ENCODE results near the gene GPR160. TPM values are rescaled to one million over a fixed set of nuclear protein-coding genes. Genes with fewer than 3 reads are reported as not detected.

The GPR160 gene
- total RNA-seq, 1 donor from 2014 or later: 1.4 TPM

DNA sequence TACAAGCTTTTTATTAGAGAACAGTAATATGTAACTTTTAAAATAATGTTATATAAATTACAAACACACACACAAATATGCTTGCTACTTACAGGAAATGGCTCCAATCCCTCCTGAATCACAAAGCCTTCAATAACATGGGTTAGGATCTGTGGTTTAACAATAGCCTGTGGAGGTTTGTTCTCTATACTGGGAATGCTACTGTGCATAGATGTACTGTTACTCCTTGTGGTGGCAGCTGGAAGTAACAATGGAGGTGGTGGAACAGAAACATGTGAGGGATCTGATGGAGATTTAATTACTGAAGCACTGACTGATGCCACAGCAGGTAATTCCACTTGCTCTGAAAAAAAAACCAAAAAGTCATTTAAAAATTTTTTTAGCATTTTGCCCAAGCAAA, 79.3 kb downstream of the GPR160 start:
- Mint-ChIP-seq H3K9me3 (ENCODE audit: unreplicated experiment) (no peaks in the 10 kb centered on the region), H3K36me3 (ENCODE audit: low read depth, unreplicated experiment) (peaks cover 3% of the 10 kb centered on the region), H3K4me1 (ENCODE audit: low read depth, unreplicated experiment) (no peaks in the 10 kb centered on the region), H3K27me3 (ENCODE audit: low read depth, unreplicated experiment) (no peaks in the 10 kb centered on the region), H3K27ac (ENCODE audit: unreplicated experiment) (no peak overlapping the region), H3K4me3 (ENCODE audit: unreplicated experiment) (no peak overlapping the region)
- Histone ChIP-seq H3K9me3 (ENCODE audit: insufficient read depth, low read depth, low read length) (no peaks in the 10 kb centered on the region), H4K20me1 (ENCODE audit: insufficient read depth, low read length) (no peaks in the 10 kb centered on the region), H3K9ac (ENCODE audit: low read length) (no peak overlapping the region), H3K4me1 (ENCODE audit: insufficient read depth, low read length) (no peaks in the 10 kb centered on the region), H3K36me3 (ENCODE audit: insufficient read depth, low read length) (peaks cover 40% of the 10 kb centered on the region), H3K79me2 (ENCODE audit: insufficient read depth, low read length) (no peaks in the 10 kb centered on the region), H3K27me3 (ENCODE audit: insufficient read depth, low read length) (no peaks in the 10 kb centered on the region), H2AFZ (ENCODE audit: low read depth, low read length) (no peak overlapping the region), H3K4me3 (ENCODE audit: insufficient read depth, low read depth, low read length) (no peak overlapping the region), H3K4me2 (ENCODE audit: low read length) (no peak overlapping the region), H3K27ac (ENCODE audit: low read depth, low read length) (no peak overlapping the region)
- DNase-seq (ENCODE audit: low read depth): no peak
- no peak for TF ChIP-seq EZH2 (IDR thresholded peaks at IDR 0.05; ENCODE audit: insufficient read depth, low read length)
- TF ChIP-seq, protein P1, sequence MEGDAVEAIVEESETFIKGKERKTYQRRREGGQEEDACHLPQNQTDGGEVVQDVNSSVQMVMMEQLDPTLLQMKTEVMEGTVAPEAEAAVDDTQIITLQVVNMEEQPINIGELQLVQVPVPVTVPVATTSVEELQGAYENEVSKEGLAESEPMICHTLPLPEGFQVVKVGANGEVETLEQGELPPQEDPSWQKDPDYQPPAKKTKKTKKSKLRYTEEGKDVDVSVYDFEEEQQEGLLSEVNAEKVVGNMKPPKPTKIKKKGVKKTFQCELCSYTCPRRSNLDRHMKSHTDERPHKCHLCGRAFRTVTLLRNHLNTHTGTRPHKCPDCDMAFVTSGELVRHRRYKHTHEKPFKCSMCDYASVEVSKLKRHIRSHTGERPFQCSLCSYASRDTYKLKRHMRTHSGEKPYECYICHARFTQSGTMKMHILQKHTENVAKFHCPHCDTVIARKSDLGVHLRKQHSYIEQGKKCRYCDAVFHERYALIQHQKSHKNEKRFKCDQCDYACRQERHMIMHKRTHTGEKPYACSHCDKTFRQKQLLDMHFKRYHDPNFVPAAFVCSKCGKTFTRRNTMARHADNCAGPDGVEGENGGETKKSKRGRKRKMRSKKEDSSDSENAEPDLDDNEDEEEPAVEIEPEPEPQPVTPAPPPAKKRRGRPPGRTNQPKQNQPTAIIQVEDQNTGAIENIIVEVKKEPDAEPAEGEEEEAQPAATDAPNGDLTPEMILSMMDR (IDR thresholded peaks at IDR 0.05; ENCODE audit: insufficient read depth, low read depth, low read length): peak; percentile 32
- FAIRE-seq: no peak

DNA sequence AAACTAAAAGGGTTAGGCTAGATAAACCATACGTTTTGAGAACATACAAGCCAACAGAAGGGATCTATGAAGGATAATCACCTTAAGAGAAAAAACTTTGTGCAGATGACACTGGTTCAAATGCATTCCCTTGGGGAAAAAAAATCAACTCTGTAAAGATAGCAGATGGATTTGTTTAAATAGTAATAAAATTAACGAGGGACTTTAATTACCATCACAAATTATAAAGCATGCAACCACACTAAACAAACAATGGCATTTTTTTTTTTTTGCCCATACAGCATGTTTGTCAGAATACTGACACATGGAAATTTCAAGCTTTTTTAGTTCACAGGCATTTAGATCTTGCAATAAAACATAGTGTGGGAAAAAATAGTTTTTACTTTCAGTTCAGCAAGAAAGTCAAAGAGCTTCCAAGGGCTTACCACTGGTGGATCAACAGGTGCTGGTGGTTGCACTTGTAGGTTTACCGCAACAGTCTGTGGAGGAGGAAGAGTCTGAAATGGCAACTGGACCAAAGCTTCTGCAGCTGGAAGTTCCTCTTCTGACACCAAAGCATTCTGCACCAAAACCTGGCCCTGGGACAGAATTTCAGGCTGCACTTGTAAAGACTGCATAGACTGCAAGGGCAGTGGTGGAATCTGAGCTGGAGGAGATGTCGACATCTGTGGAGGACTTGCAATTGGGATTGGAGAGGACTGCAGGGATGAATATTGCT, 90.6 kb downstream of the GPR160 start:
- Histone ChIP-seq H3K9me3 (ENCODE audit: insufficient read depth, low read depth, low read length) (no peaks in the 10 kb centered on the region), H3K27me3 (ENCODE audit: insufficient read depth, low read length) (no peaks in the 10 kb centered on the region), H4K20me1 (ENCODE audit: insufficient read depth, low read length) (peaks cover 12% of the 10 kb centered on the region), H3K4me1 (ENCODE audit: insufficient read depth, low read length) (no peaks in the 10 kb centered on the region), H3K4me3 (ENCODE audit: insufficient read depth, low read depth, low read length) (no peak overlapping the region), H3K9ac (ENCODE audit: low read length) (no peak overlapping the region), H3K4me2 (ENCODE audit: low read length) (no peak overlapping the region), H2AFZ (ENCODE audit: low read depth, low read length) (no peak overlapping the region), H3K36me3 (ENCODE audit: insufficient read depth, low read length) (peaks cover 24% of the 10 kb centered on the region), H3K79me2 (ENCODE audit: insufficient read depth, low read length) (peaks cover 18% of the 10 kb centered on the region), H3K27ac (ENCODE audit: low read depth, low read length) (no peak overlapping the region)
- Mint-ChIP-seq H3K27me3 (ENCODE audit: low read depth, unreplicated experiment) (no peaks in the 10 kb centered on the region), H3K27ac (ENCODE audit: unreplicated experiment) (no peak overlapping the region), H3K36me3 (ENCODE audit: low read depth, unreplicated experiment) (peaks cover 13% of the 10 kb centered on the region), H3K4me1 (ENCODE audit: low read depth, unreplicated experiment) (peaks cover 2% of the 10 kb centered on the region), H3K9me3 (ENCODE audit: unreplicated experiment) (no peaks in the 10 kb centered on the region), H3K4me3 (ENCODE audit: unreplicated experiment) (no peak overlapping the region)
- FAIRE-seq (no peak), DNase-seq (ENCODE audit: low read depth) (no peak)
- TF ChIP-seq EZH2 (IDR thresholded peaks at IDR 0.05; ENCODE audit: insufficient read depth, low read length): no peak
- TF ChIP-seq, protein P1 (IDR thresholded peaks at IDR 0.05; ENCODE audit: insufficient read depth, low read depth, low read length): no peak

DNA sequence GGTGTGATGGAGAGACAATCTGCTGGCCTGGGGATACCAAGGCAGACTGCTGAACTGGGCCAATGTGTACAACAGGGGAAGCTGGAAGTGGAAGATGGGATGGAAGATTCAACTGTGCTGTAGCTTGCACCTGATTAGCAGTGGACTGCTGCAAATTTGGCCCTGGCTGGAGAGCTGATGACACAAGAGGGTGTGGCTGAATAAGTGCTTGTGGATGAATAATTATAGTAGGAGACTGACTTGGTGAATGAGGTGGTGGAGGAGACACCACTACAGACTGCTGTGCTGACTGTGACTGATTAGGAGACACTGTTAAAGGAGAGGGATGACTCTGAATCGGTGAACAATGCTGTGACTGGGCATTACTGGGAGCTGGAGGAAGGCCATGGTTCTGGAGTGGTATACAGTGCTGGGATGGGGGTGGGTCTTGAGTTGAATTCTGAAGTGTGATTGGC, 91.2 kb downstream of the GPR160 start:
- H3K9me3 Mint-ChIP-seq (ENCODE audit: unreplicated experiment): no peaks in the 10 kb centered on the region
- Histone ChIP-seq H3K9ac (ENCODE audit: low read length) (no peak overlapping the region), H3K4me1 (ENCODE audit: insufficient read depth, low read length) (no peaks in the 10 kb centered on the region), H3K36me3 (ENCODE audit: insufficient read depth, low read length) (peaks cover 26% of the 10 kb centered on the region), H3K27ac (ENCODE audit: low read depth, low read length) (no peak overlapping the region), H3K4me3 (ENCODE audit: insufficient read depth, low read depth, low read length) (no peak overlapping the region), H3K4me2 (ENCODE audit: low read length) (no peak overlapping the region), H3K79me2 (ENCODE audit: insufficient read depth, low read length) (peaks cover 18% of the 10 kb centered on the region), H3K27me3 (ENCODE audit: insufficient read depth, low read length) (no peaks in the 10 kb centered on the region), H2AFZ (ENCODE audit: low read depth, low read length) (no peak overlapping the region), H3K9me3 (ENCODE audit: insufficient read depth, low read depth, low read length) (no peaks in the 10 kb centered on the region), H4K20me1 (ENCODE audit: insufficient read depth, low read length) (peaks cover 12% of the 10 kb centered on the region)
- TF ChIP-seq, protein P1 (IDR thresholded peaks at IDR 0.05; ENCODE audit: insufficient read depth, low read depth, low read length): no peak
- no peak for TF ChIP-seq EZH2 (IDR thresholded peaks at IDR 0.05; ENCODE audit: insufficient read depth, low read length)
- peak overlapping the region; percentile 3 for H3K4me3 Mint-ChIP-seq (ENCODE audit: unreplicated experiment)
- no peak overlapping the region for H3K27ac Mint-ChIP-seq (ENCODE audit: unreplicated experiment)
- FAIRE-seq: no peak
- peak; percentile 19 for DNase-seq (ENCODE audit: low read depth)
- H3K27me3 Mint-ChIP-seq (ENCODE audit: low read depth, unreplicated experiment): no peaks in the 10 kb centered on the region
- peaks cover 16% of the 10 kb centered on the region for H3K36me3 Mint-ChIP-seq (ENCODE audit: low read depth, unreplicated experiment)
- H3K4me1 Mint-ChIP-seq (ENCODE audit: low read depth, unreplicated experiment): peaks cover 2% of the 10 kb centered on the region

Measured in astrocyte (in vitro differentiated cells and primary cell).